Right lobe of liver (tissue), 6 donors: Measurements from ENCODE around the gene IMMT. TPM values are rescaled to one million over a fixed set of nuclear protein-coding genes. Genes with fewer than 3 reads are reported as not detected.
A peak's percentile ranks its signal among the peaks of the same experiment; 100 is the strongest.
"Not testable (repeated sequence)": the region's sequence is repeated elsewhere in the genome, so short reads cannot be mapped to it uniquely, and the experiment has no call there.

Source experiments
- ATAC-seq, 4 donors: fragments of 200-7000 bp; cut with Tn5 transposase; one replicate each; pipeline ENCODE4 v1.9.1; 2020; ENCODE audit warnings: mild to moderate bottlenecking in 4 of 4, moderate library complexity in 4 of 4
- DNase-seq, 3 donors: peaks; one replicate each; pipeline ENCODE4 v3.0.0-alpha.2; 2020
- H3K27ac ChIP-seq, 3 donors: fragments of 200-600 bp; one replicate each; pipeline ENCODE4 v1.8.0; 2022
- H3K27me3 ChIP-seq, 2 donors: fragments of 200-600 bp; one replicate each; pipeline ENCODE4 v1.8.0; 2022
- H3K36me3 ChIP-seq, 4 donors: fragments of 200-600 bp; sonication (generic) in 1 of 4; one replicate each; pipeline versions ENCODE4 v1.5.1 to v1.8.0; 2017 to 2022; ENCODE audit warnings: control low read depth in 1 of 4
- H3K4me1 ChIP-seq, 4 donors: fragments of 200-600 bp; sonication (generic) in 1 of 4; one replicate each; pipeline versions ENCODE4 v1.5.1 to v1.8.0; 2017 to 2022; ENCODE audit warnings: control low read depth in 1 of 4
- H3K4me3 ChIP-seq, 3 donors: fragments of 200-600 bp; one replicate each; pipeline ENCODE4 v1.8.0; 2022
- H3K9me3 ChIP-seq, 4 donors: fragments of 200-600 bp; sonication (generic) in 1 of 4; one replicate each; pipeline versions ENCODE4 v1.5.1 to v1.8.0; 2017 to 2022; ENCODE audit warnings: control low read depth in 1 of 4
- CTCF ChIP-seq, 4 donors: fragments of 200-600 bp in 3 of 4; fragments of 450-650 bp in 1 of 4; IDR thresholded peaks; one replicate each; pipeline versions ENCODE4 v1.5.1 to v1.8.0; 2016 to 2022; ENCODE audit warnings: antibody characterized with exemption in 4 of 4, mild to moderate bottlenecking in 2 of 4
- POLR2A ChIP-seq: fragments of 450-650 bp; IDR thresholded peaks from one replicate; pipeline ENCODE4 v1.6.1; 2017; ENCODE audit warnings: antibody characterized with exemption, mild to moderate bottlenecking
- WGBS: methylation state at CpG from one replicate; pipeline ENCODE4 v1.1.6; 2018; ENCODE audit warnings: low coverage, low lambda C conversion rate; ENCODE audit not compliant: insufficient coverage; ENCODE audit errors: missing lambda C conversion rate; 5-methylcytosine and 5-hydroxymethylcytosine counted together
- intact Hi-C, 2 donors: fragments of 100-400 bp; cut with DNase I; formaldehyde crosslinking; loops; one replicate each; pipeline versions ENCODE4 v1.11.2 to v1.14.1; 2022
- total RNA-seq, 6 experiments: library from RNA; depleted of rRNA in 2 of 6; stranded (reverse); fragments of >200 nt in 2 of 6; fragmentation: NEBNext Ultra II Directional in 3 of 6; extraction: Animal tissue kit (Norgen Biotek cat#: 25700) in 3 of 6; gene quantifications; one replicate each; pipeline versions ENCODE4 v1.1.0 to v1.2.4, GENCODE V29; 2016 to 2023
- donor health status: DM: no; HTN: yes; CAD: no.
- donor health status: DM: no; HTN: no; CAD: no.
- donor health status: DM: no; HTN: no; CAD: no.
- donor health status: DM: no; HTN: yes; CAD: no.
- donor health status: DM: no; HTN: yes; CAD: no.

IMMT gene
- total RNA-seq, 6 experiments from 2014 or later: 48.9 to 56.9 (median 52.5) TPM

DNA sequence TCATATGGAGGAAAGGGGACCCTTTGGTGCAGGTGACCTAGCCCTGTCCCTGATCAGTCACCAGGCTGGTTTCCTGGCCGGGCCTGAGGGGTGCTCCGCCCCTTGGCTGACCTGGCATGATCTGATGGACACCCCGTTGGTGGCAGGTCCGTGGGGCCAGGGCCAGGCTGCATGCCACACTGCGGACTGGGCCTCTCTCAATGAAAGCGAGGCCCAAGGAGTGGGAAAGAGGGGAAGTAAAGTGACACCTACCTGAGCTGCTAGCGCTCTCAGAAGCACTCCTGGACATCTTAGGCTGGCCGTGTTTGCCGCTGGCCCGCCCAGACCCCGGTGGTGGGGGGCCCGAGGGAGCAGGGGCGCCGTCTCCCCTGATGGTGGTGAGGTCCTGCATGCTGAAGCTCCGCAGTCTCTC is 37.1 kb upstream of the IMMT start:
- no CpG with 5 or more reads among the region's 15 CpGs for WGBS
- no peaks in the 10 kb centered on the region for H3K27me3 ChIP-seq
- no peak for DNase-seq
- H3K27ac ChIP-seq: no peak overlapping the region
- H3K9me3 ChIP-seq: no peaks in the 10 kb centered on the region
- H3K4me1 ChIP-seq: no peaks in the 10 kb centered on the region
- no peak overlapping the region for H3K4me3 ChIP-seq
- intact Hi-C loops: no loop called here
- no peaks in the 10 kb centered on the region for H3K36me3 ChIP-seq
- TF ChIP-seq CTCF (IDR thresholded peaks at IDR 0.05): no peak
- TF ChIP-seq POLR2A: no peak
- peak in 1 of 4 donors; percentile 8 for ATAC-seq

DNA sequence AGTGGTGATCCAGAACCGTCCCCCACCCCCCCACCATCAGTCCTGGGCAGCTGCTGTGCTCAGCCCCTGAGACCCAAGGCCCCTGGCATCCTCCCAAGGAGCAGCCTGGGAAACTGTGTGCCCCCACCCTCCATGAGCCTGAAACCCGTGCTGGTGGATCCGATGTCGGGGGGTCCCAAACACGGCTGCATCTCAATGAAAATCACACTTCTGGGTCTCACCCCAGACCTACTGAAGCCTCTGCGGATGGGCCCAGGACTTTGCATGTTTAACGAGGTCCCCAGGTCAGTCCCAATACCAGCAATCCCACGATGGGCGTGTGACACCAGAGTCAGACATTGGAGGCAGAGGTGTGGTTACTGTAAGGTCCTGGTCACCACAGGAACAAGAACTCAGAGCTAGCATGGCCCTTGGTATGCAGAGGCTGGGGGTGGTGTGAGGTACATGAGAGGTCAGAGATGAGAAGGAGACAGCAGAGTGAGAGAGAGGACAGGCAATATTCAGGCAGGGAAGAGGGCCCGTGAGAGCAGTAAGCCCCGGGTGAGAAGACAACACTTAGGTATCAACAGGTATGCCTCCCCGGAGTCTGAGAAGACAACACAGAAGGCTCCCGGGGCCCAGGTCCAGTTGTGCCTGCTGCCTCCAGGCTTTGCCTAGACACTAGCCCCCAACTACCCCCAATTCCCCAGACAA is 36.6 kb upstream of the IMMT start:
- no peaks in the 10 kb centered on the region for H3K27me3 ChIP-seq
- H3K36me3 ChIP-seq: no peaks in the 10 kb centered on the region
- TF ChIP-seq CTCF (IDR thresholded peaks at IDR 0.05): no peak
- TF ChIP-seq POLR2A: no peak
- no peak for DNase-seq
- no peaks in the 10 kb centered on the region for H3K9me3 ChIP-seq
- no peaks in the 10 kb centered on the region for H3K4me1 ChIP-seq
- intact Hi-C loops: no loop called here
- 81% methylated on average over 3 of the region's 13 CpGs for WGBS
- no peak for ATAC-seq
- H3K4me3 ChIP-seq: no peak overlapping the region
- no peak overlapping the region for H3K27ac ChIP-seq

DNA sequence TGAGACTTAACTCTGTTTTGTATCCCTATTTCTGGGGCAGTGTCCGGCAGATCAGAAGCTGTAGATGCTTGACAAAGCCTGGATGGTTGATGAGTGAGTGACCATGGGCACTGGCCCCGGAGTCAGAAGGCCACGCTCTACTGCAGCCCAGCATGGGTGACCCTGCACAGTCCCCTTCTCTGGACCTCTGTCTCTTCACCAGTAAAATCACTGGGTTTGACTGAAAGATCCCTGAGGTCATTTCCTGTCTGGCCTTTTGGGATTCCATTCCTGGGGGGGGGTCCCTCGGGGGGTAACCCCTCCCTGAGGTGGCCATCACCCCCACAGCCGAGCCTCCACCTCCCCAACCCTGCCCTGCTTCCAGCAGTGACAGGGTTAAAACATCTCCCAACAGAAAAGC is 35.7 kb upstream of the IMMT start:
- Histone ChIP-seq H3K4me3 (no peak overlapping the region), H3K9me3 (no peaks in the 10 kb centered on the region), H3K27ac (no peak overlapping the region), H3K36me3 (no peaks in the 10 kb centered on the region), H3K4me1 (no peaks in the 10 kb centered on the region), H3K27me3 (no peaks in the 10 kb centered on the region)
- TF ChIP-seq CTCF (IDR thresholded peaks at IDR 0.05) (no peak), POLR2A (no peak)
- no peak for ATAC-seq
- no peak for DNase-seq
- intact Hi-C loops: no loop called here
- WGBS: no CpG with 5 or more reads among the region's 5 CpGs

DNA sequence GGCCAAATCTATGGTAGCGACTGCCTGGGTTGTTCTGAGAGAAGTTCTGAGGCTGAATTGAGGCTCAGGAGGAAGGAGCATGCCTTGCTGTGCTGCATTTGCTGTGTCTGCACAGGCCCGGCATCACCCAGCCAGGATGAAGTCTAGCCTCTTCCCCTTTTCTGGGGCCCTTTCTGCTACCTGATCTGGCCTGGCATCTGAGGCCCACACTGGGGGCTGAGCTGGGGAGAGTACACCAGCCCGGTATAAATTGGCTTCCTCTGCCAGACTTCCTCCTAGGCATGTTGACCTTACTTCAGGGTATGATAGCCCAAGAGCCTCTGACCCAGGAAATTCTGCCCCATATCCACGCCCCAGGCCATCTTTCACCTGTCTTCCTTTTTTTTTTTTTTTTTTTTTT is 34.0 kb upstream of the IMMT start:
- intact Hi-C loops: no loop called here
- Histone ChIP-seq H3K27me3 (no peaks in the 10 kb centered on the region), H3K27ac (no peak overlapping the region), H3K36me3 (no peaks in the 10 kb centered on the region), H3K4me3 (no peak overlapping the region), H3K4me1 (no peaks in the 10 kb centered on the region), H3K9me3 (no peaks in the 10 kb centered on the region)
- ATAC-seq: no peak
- WGBS: 50% methylated on average over 3 of the region's 4 CpGs
- no peak for TF ChIP-seq POLR2A
- TF ChIP-seq CTCF (IDR thresholded peaks at IDR 0.05): no peak
- DNase-seq: no peak

GRCh38 chr2:86228574-86228973 is 33.3 kb upstream of the IMMT start:
- intact Hi-C loops, H3K9me3 ChIP-seq, ATAC-seq, H3K27me3 ChIP-seq, H3K27ac ChIP-seq, H3K4me1 ChIP-seq, H3K4me3 ChIP-seq, DNase-seq, H3K36me3 ChIP-seq: not testable (repeated sequence)
- 86% methylated on average over 7 of the region's 8 CpGs for WGBS
